Hematopoietic multipotent progenitor cell treated with erythropoietin and hydrocortisone succinate and interleukin-3 and kit ligand, for 15 days (in vitro differentiated cells): ENCODE results near the gene LTB.

Experiments used
- DNase-seq: peaks from one replicate; pipeline ENCODE4 v3.0.0-alpha.2; 2015; ENCODE audit warnings: low spot score

The LTB gene

GRCh38 chr6:31582230-31582643 lies at the start of gene LTB:
Gene LTB (minus strand): TSS chr6:31582424. CDS start chr6:31582417, 7 bp downstream.
- no peak for DNase-seq

GRCh38 chr6:31631681-31632278 lies 49.6 kb upstream of the LTB start:
- no peak for DNase-seq

- DNase-seq, result no peak
Observed at GRCh38 chr6:31631209-31631608, 49.0 kb upstream of the LTB start.

- no peak for DNase-seq
Observed at GRCh38 chr6:31630177-31630934, 48.1 kb upstream of the LTB start.

- DNase-seq, result no peak
Observed at GRCh38 chr6:31629014-31629413, 46.8 kb upstream of the LTB start.

GRCh38 chr6:31627690-31628287 lies 45.6 kb upstream of the LTB start:
- DNase-seq, result no peak

- DNase-seq, result no peak
Observed at GRCh38 chr6:31626952-31627351, 44.7 kb upstream of the LTB start.

GRCh38 chr6:31624070-31624469 lies 41.8 kb upstream of the LTB start:
- no peak for DNase-seq

GRCh38 chr6:31622684-31623091 lies 40.5 kb upstream of the LTB start:
- no peak for DNase-seq

- no peak for DNase-seq
Observed at GRCh38 chr6:31621991-31622390, 39.8 kb upstream of the LTB start.

- DNase-seq, result peak; percentile 20
Observed at GRCh38 chr6:31621320-31621939, 39.2 kb upstream of the LTB start.

- peak; percentile 70 for DNase-seq
Observed at GRCh38 chr6:31620586-31621319, 38.5 kb upstream of the LTB start, which contains the start of gene PRRC2A. Gene PRRC2A (plus strand): TSS chr6:31620715. CDS start chr6:31622790, 2,075 bp downstream.

- DNase-seq, result peak; percentile 99
Observed at GRCh38 chr6:31619805-31620585, 37.8 kb upstream of the LTB start.

GRCh38 chr6:31617010-31617409 lies 34.8 kb upstream of the LTB start:
- no peak for DNase-seq

GRCh38 chr6:31615748-31616147 lies 33.5 kb upstream of the LTB start:
- no peak for DNase-seq

GRCh38 chr6:31614684-31615578 lies 32.7 kb upstream of the LTB start, which contains the start of gene AIF1:
Gene AIF1 (plus strand): TSS chr6:31615234. CDS start chr6:31615330, 96 bp downstream.
- no peak for DNase-seq

- no peak for DNase-seq
Observed at GRCh38 chr6:31614075-31614619, 31.9 kb upstream of the LTB start.

- DNase-seq, result no peak
Observed at GRCh38 chr6:31610968-31611367, 28.7 kb upstream of the LTB start.

GRCh38 chr6:31609519-31610406 lies 27.5 kb upstream of the LTB start:
- DNase-seq, result no peak
